ENCODE results near the gene FAM117A. TPM values are rescaled to one million over a fixed set of nuclear protein-coding genes. Genes with fewer than 3 reads are reported as not detected.

Gene FAM117A
- total and polyA plus RNA-seq, 2 donors (not counting 1 experiment from before 2014, with no cell fraction given): 93.4 to 162 TPM

DNA sequence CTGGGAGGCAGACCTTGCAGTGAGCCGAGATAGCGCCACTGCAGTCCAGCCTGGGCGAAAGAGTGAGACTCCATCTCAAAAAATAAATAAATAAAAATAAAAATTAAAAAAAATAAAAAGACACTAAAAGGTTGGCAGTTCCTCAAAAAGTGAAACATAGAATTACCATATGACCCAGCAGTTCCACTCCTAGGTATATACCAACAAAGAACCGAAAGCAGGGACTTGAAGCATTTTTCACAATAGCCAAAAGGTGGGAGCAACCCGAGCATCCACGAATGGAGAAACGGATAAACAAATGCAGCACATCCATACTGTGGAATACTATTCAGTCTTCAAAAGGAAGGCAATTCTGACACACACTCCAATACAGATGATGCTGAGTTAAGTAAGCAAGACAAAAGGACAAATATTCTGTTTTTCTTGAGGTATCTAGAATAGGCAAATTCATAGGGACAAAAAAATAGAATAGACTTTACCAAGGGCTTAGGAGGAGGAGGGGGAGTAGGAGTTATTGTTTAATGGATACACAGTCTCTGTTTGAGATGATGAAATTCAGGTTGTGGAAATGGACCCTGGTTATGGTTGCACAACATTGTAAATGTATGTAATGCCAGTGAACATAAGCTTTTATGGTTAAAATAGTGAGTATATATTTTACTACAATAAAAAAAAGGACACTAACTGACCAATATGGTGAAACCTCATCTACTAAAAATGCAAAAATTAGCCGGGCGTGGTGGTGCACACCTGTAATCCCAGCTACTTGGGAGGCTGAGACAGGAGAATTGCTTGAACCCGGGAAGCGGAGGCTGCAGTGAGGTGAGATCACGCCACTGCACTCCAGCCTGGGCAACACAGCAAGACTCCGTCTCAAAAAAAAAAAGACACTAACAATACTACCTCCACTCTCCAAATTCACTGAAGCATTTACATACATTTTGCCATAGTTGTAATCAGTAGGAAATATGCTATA is 29.1 kb downstream of the FAM117A start:
- POLR2A ChIA-PET: no interaction called here
- Mint-ChIP-seq H3K4me1 (peaks cover 65% of the 10 kb centered on the region), H3K4me3 (no peak overlapping the region), H3K27ac (peak overlapping the region; percentile 26), H3K27me3 (no peaks in the 10 kb centered on the region), H3K9me3 (ENCODE audit: insufficient read depth) (no peaks in the 10 kb centered on the region)
- no peak for TF ChIP-seq CTCF (IDR thresholded peaks at IDR 0.05)
- no peak for TF ChIP-seq EZH2 (IDR thresholded peaks at IDR 0.05; ENCODE audit: borderline replicate concordance, insufficient read depth, low read depth, low read length, poor library complexity, severe bottlenecking)
- H3K27me3 ChIP-seq (replicated peaks in 1 of 4; ENCODE audit: control extremely low read depth in 1 of 4, control insufficient read depth in 3 of 4, insufficient read depth in 4 of 4, low read length in 3 of 4): no peaks in the 10 kb centered on the region
- H3K9ac ChIP-seq (ENCODE audit: low read length): no peak overlapping the region
- H3K4me1 ChIP-seq (ENCODE audit: control insufficient read depth in 2 of 2, insufficient read depth in 2 of 2, low read length in 2 of 2): peaks cover 29 to 44% of the 10 kb centered on the region in 2 donors
- peaks cover 0 to 47% of the 10 kb centered on the region in 2 experiments for H3K36me3 ChIP-seq (replicated peaks in 1 of 2; ENCODE audit: control extremely low read depth in 1 of 2, control insufficient read depth in 1 of 2, extremely low read depth in 1 of 2, insufficient read depth in 2 of 2, low read length in 1 of 2)
- peaks cover 28% of the 10 kb centered on the region for H4K20me1 ChIP-seq (ENCODE audit: control insufficient read depth, insufficient read depth, low read length, poor library complexity, severe bottlenecking)
- H3K4me3 ChIP-seq (ENCODE audit: control extremely low read depth in 1 of 5, extremely low read depth in 1 of 5, insufficient read depth in 1 of 5, low read depth in 2 of 5, low read length in 4 of 5): no peak overlapping the region
- CTCF ChIA-PET: interaction anchor here (1.3 kb wide), 1 partner anchor 26 kb away, joined by 4 read pairs; the partner anchor contains the start of gene SLC35B1
- H3K9me3 ChIP-seq (ENCODE audit: control extremely low read depth in 1 of 3, control insufficient read depth in 2 of 3, insufficient read depth in 1 of 3, low read length in 2 of 3): no peaks in the 10 kb centered on the region
- no peak for ATAC-seq (ENCODE audit: low read depth)
- no peak overlapping the region for H2AFZ ChIP-seq (ENCODE audit: insufficient read depth, low read depth, low read length, poor library complexity, severe bottlenecking)
- H3K4me2 ChIP-seq (replicated peaks; ENCODE audit: low read depth, low read length, poor library complexity, severe bottlenecking): no peak overlapping the region
- intact Hi-C loops (cut with micrococcal nuclease): no loop called here
- H3K79me2 ChIP-seq (ENCODE audit: control insufficient read depth, insufficient read depth, low read length): peaks cover 96% of the 10 kb centered on the region
- no peak for DNase-seq
- WGBS (ENCODE audit: insufficient coverage): 100% methylated on average over 1 of the region's 13 CpGs
- H3K27ac ChIP-seq (ENCODE audit: low read length in 2 of 2): peak overlapping the region in 1 of 2 donors; percentile 98

DNA sequence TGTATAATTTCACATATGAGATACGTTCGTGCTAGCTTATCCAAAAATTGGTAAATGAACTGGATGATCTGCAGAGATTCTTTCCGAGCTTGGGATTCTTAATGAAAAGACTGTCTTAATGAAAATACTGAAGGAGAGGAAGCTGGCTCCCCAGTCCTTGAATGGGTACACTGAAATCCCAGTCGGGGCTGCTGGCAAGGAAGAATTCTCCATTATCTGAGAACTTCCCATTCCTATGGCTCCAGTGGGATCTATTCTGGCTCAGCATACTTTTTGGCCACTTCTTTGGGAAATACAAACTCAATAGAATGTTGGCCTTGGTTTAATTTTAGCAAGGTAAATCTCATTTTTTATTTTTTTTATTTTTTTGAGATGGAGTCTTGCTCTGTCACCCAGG is 32.5 kb downstream of the FAM117A start:
- H3K4me1 Mint-ChIP-seq: peaks cover 51% of the 10 kb centered on the region
- no peak overlapping the region for H3K9ac ChIP-seq (ENCODE audit: low read length)
- peak overlapping the region; percentile 1 for H3K27ac Mint-ChIP-seq
- H3K4me2 ChIP-seq (replicated peaks; ENCODE audit: low read depth, low read length, poor library complexity, severe bottlenecking): no peak overlapping the region
- intact Hi-C loops (cut with micrococcal nuclease): no loop called here
- peaks cover 100% of the 10 kb centered on the region for H3K79me2 ChIP-seq (ENCODE audit: control insufficient read depth, insufficient read depth, low read length)
- POLR2A ChIA-PET: no interaction called here
- H3K4me3 Mint-ChIP-seq: no peak overlapping the region
- no peak for ATAC-seq (ENCODE audit: low read depth)
- DNase-seq: no peak
- no peak overlapping the region for H3K27ac ChIP-seq (ENCODE audit: low read length in 2 of 2)
- 100% methylated on average over 1 of the region's 4 CpGs for WGBS (ENCODE audit: insufficient coverage)
- H3K9me3 ChIP-seq (ENCODE audit: control extremely low read depth in 1 of 3, control insufficient read depth in 2 of 3, insufficient read depth in 1 of 3, low read length in 2 of 3): no peaks in the 10 kb centered on the region
- no peak for TF ChIP-seq EZH2 (IDR thresholded peaks at IDR 0.05; ENCODE audit: borderline replicate concordance, insufficient read depth, low read depth, low read length, poor library complexity, severe bottlenecking)
- no peak for TF ChIP-seq CTCF (IDR thresholded peaks at IDR 0.05)
- H3K4me1 ChIP-seq (ENCODE audit: control insufficient read depth in 2 of 2, insufficient read depth in 2 of 2, low read length in 2 of 2): peaks cover 4 to 28% of the 10 kb centered on the region in 2 donors
- no peak overlapping the region for H3K4me3 ChIP-seq (ENCODE audit: control extremely low read depth in 1 of 5, extremely low read depth in 1 of 5, insufficient read depth in 1 of 5, low read depth in 2 of 5, low read length in 4 of 5)
- peaks cover 0 to 66% of the 10 kb centered on the region in 2 experiments for H3K36me3 ChIP-seq (replicated peaks in 1 of 2; ENCODE audit: control extremely low read depth in 1 of 2, control insufficient read depth in 1 of 2, extremely low read depth in 1 of 2, insufficient read depth in 2 of 2, low read length in 1 of 2)
- H2AFZ ChIP-seq (ENCODE audit: insufficient read depth, low read depth, low read length, poor library complexity, severe bottlenecking): no peak overlapping the region
- no peaks in the 10 kb centered on the region for H3K27me3 ChIP-seq (replicated peaks in 1 of 4; ENCODE audit: control extremely low read depth in 1 of 4, control insufficient read depth in 3 of 4, insufficient read depth in 4 of 4, low read length in 3 of 4)
- no peaks in the 10 kb centered on the region for H3K9me3 Mint-ChIP-seq (ENCODE audit: insufficient read depth)
- H4K20me1 ChIP-seq (ENCODE audit: control insufficient read depth, insufficient read depth, low read length, poor library complexity, severe bottlenecking): peaks cover 60% of the 10 kb centered on the region
- CTCF ChIA-PET: interaction anchor here (1.5 to 1.6 kb wide), 4 partner anchors 10 to 42 kb away, joined by 3 to 8 read pairs (median 5); partner anchors contain the start of gene SLC35B1
- H3K27me3 Mint-ChIP-seq: no peaks in the 10 kb centered on the region

Measured in B cell (primary cell).